AG09309 (cell line): ENCODE results near the gene DALRD3.
"Not testable (repeated sequence)": the region's sequence is repeated elsewhere in the genome, so short reads cannot be mapped to it uniquely, and the experiment has no call there.

Experiments
- DNase-seq: peaks from one replicate; pipeline ENCODE4 v3.0.0-alpha.2; 2010; ENCODE audit warnings: low read depth
- H3K4me3 ChIP-seq: 2 replicates; pipeline ENCODE4 v1.5.1; 2011; ENCODE audit warnings: mild to moderate bottlenecking, low read depth, low read length, moderate library complexity; ENCODE audit not compliant: control insufficient read depth
- CTCF ChIP-seq: IDR thresholded peaks from 2 replicates; pipeline ENCODE4 v1.5.1; 2011; ENCODE audit warnings: mild to moderate bottlenecking, low read depth, low read length, inconsistent platforms; ENCODE audit not compliant: insufficient read depth, control insufficient read depth; ENCODE audit errors: missing control alignments

DALRD3 gene

GRCh38 chr3:49012441-49013017 lies 5.9 kb downstream of the DALRD3 start:
- TF ChIP-seq CTCF: no peak

GRCh38 chr3:49009396-49009795 lies 9.0 kb downstream of the DALRD3 start:
- no peak for TF ChIP-seq CTCF
- H3K4me3 ChIP-seq: no peak overlapping the region
- DNase-seq: no peak

More at GRCh38 chr3:49012441-49013017, 5.9 kb downstream of the DALRD3 start:
- no peak overlapping the region for H3K4me3 ChIP-seq
- DNase-seq: no peak

GRCh38 chr3:49008627-49009026 lies 9.8 kb downstream of the DALRD3 start:
- peak overlapping the region; percentile 87 for H3K4me3 ChIP-seq

GRCh38 chr3:49007771-49008528 lies 10.4 kb downstream of the DALRD3 start:
- H3K4me3 ChIP-seq: peak overlapping the region; percentile 87
- DNase-seq: no peak
- TF ChIP-seq CTCF: no peak

More at GRCh38 chr3:49008627-49009026, 9.8 kb downstream of the DALRD3 start:
- not testable (repeated sequence) for DNase-seq

GRCh38 chr3:49007068-49007770 lies 11.2 kb downstream of the DALRD3 start, which contains the start of gene WDR6:
Gene WDR6 (plus strand): TSS chr3:49007391. CDS start chr3:49007432, 41 bp downstream.
- peak within 1 kb of the TSS; percentile 87 for H3K4me3 ChIP-seq
- peak; percentile 51 for TF ChIP-seq CTCF
- DNase-seq: peak; percentile 90

GRCh38 chr3:49006408-49007067 lies 11.8 kb downstream of the DALRD3 start:
- peak overlapping the region; percentile 87 for H3K4me3 ChIP-seq
- no peak for TF ChIP-seq CTCF
- DNase-seq: no peak
